ENCODE results near the gene TMEM53. TPM values are rescaled to one million over a fixed set of nuclear protein-coding genes. Genes with fewer than 3 reads are reported as not detected.

Gene TMEM53
- total RNA-seq, 2 donors from 2014 or later: 10.2 to 10.8 TPM

- DNase-seq: no peak
- no peak overlapping the region for H3K4me3 ChIP-seq (ENCODE audit: low read length)
- H3K9ac ChIP-seq (ENCODE audit: extremely low read depth, low read length, poor library complexity, severe bottlenecking): no peak overlapping the region
- Mint-ChIP-seq H3K27ac (no peak overlapping the region), H3K9me3 (no peaks in the 10 kb centered on the region), H3K4me3 (no peak overlapping the region), H3K4me1 (peaks cover 4% of the 10 kb centered on the region), H3K36me3 (ENCODE audit: low read depth) (peaks cover 2% of the 10 kb centered on the region), H3K27me3 (ENCODE audit: insufficient read depth) (no peaks in the 10 kb centered on the region)
- peaks cover 5% of the 10 kb centered on the region for H3K4me1 ChIP-seq (ENCODE audit: control insufficient read depth, insufficient read depth, low read length)
- WGBS, 2 experiments (ENCODE audit: insufficient coverage in 1 of 2, insufficient read length in 1 of 2): 92 to 94% methylated on average over 7 to 9 of the region's 9 CpGs
- H3K27ac ChIP-seq (ENCODE audit: low read depth, low read length): no peak overlapping the region
- no peaks in the 10 kb centered on the region for H3K36me3 ChIP-seq (ENCODE audit: control insufficient read depth, insufficient read depth, low read length)
- H3K27me3 ChIP-seq (ENCODE audit: control insufficient read depth, insufficient read depth, low read length, poor library complexity, severe bottlenecking): no peaks in the 10 kb centered on the region
- no peak for TF ChIP-seq CTCF (conservative IDR thresholded peaks at IDR 0.05)
- H3K9me3 ChIP-seq (ENCODE audit: control insufficient read depth, low read length): no peaks in the 10 kb centered on the region
Observed at GRCh38 chr1:44660176-44660575, 14.1 kb downstream of the TMEM53 start.

- Histone ChIP-seq H3K9me3 (ENCODE audit: control insufficient read depth, low read length) (no peaks in the 10 kb centered on the region), H3K27me3 (ENCODE audit: control insufficient read depth, insufficient read depth, low read length, poor library complexity, severe bottlenecking) (no peaks in the 10 kb centered on the region), H3K27ac (ENCODE audit: low read depth, low read length) (no peak overlapping the region), H3K36me3 (ENCODE audit: control insufficient read depth, insufficient read depth, low read length) (no peaks in the 10 kb centered on the region), H3K9ac (ENCODE audit: extremely low read depth, low read length, poor library complexity, severe bottlenecking) (no peak overlapping the region), H3K4me1 (ENCODE audit: control insufficient read depth, insufficient read depth, low read length) (peaks cover 5% of the 10 kb centered on the region), H3K4me3 (ENCODE audit: low read length) (no peak overlapping the region)
- WGBS, 2 experiments (ENCODE audit: insufficient coverage in 1 of 2, insufficient read length in 1 of 2): 89 to 100% methylated on average over 1 to 4 of the region's 4 CpGs
- Mint-ChIP-seq H3K36me3 (ENCODE audit: low read depth) (peaks cover 2% of the 10 kb centered on the region), H3K4me3 (no peak overlapping the region), H3K4me1 (peaks cover 4% of the 10 kb centered on the region), H3K9me3 (no peaks in the 10 kb centered on the region), H3K27ac (no peak overlapping the region), H3K27me3 (ENCODE audit: insufficient read depth) (no peaks in the 10 kb centered on the region)
- DNase-seq: no peak
- no peak for TF ChIP-seq CTCF (conservative IDR thresholded peaks at IDR 0.05)
Observed at GRCh38 chr1:44659566-44659965, 14.7 kb downstream of the TMEM53 start.

GRCh38 chr1:44655609-44656008 is 18.7 kb downstream of the TMEM53 start:
- Histone ChIP-seq H3K27me3 (ENCODE audit: control insufficient read depth, insufficient read depth, low read length, poor library complexity, severe bottlenecking) (no peaks in the 10 kb centered on the region), H3K27ac (ENCODE audit: low read depth, low read length) (no peak overlapping the region), H3K4me3 (ENCODE audit: low read length) (no peak overlapping the region), H3K9me3 (ENCODE audit: control insufficient read depth, low read length) (no peaks in the 10 kb centered on the region), H3K9ac (ENCODE audit: extremely low read depth, low read length, poor library complexity, severe bottlenecking) (no peak overlapping the region), H3K36me3 (ENCODE audit: control insufficient read depth, insufficient read depth, low read length) (peaks cover 10% of the 10 kb centered on the region), H3K4me1 (ENCODE audit: control insufficient read depth, insufficient read depth, low read length) (peaks cover under 1% of the 10 kb centered on the region)
- no peak overlapping the region for H3K27ac Mint-ChIP-seq
- H3K36me3 Mint-ChIP-seq (ENCODE audit: low read depth): peaks cover 10% of the 10 kb centered on the region
- no peaks in the 10 kb centered on the region for H3K9me3 Mint-ChIP-seq
- H3K4me1 Mint-ChIP-seq: peaks cover 1% of the 10 kb centered on the region
- DNase-seq: peak; percentile 85
- TF ChIP-seq CTCF (conservative IDR thresholded peaks at IDR 0.05): peak; percentile 86
- no peak overlapping the region for H3K4me3 Mint-ChIP-seq
- 38 to 67% methylated on average over 3 to 5 of the region's 5 CpGs for WGBS, 2 experiments (ENCODE audit: insufficient coverage in 1 of 2, insufficient read length in 1 of 2)
- no peaks in the 10 kb centered on the region for H3K27me3 Mint-ChIP-seq (ENCODE audit: insufficient read depth)
